Dedifferentiated amniotic fluid mesenchymal stem cell (primary cell): ENCODE measurements around the gene FCER1A.

Source experiments
- DNase-seq: peaks from one replicate; pipeline ENCODE4 v3.0.0-alpha.2; 2016; ENCODE audit errors: extremely low spot score

FCER1A gene

DNA sequence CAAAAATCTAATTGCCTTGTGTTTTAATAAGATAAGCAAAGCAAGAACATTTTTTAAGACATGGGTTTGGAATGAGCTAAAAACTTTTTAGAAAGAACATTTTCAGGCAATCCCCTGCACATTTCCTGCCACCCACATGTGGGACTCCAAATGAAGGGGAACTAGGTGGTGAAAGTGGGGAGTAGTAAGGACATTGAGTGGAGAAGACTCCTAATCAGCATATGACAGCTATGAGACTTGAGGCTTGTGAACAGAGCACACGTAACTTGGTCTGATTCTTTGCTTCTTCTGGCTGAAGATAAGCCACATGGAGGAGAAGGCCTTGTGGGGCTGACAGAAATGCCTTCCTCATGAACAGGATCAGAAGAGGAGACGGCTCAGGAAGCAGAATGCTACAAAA lies 50.3 kb downstream of the FCER1A start:
- no peak for DNase-seq
